HTR-8/SVneo (cell line): ENCODE results near the gene TSPAN2.

Source experiments
- DNase-seq: peaks from one replicate; pipeline ENCODE4 v3.0.0; 2011; ENCODE audit warnings: low spot score, mixed read lengths; ENCODE audit not compliant: insufficient read length
- FAIRE-seq: peaks from 2 replicates; lab custom pipeline; 2011; peaks lifted over from hg19 to GRCh38; lab: Jason Lieb, UNC

TSPAN2 gene

GRCh38 chr1:115077984-115078330 is 11.3 kb downstream of the TSPAN2 start:
- DNase-seq: no peak
- no peak for FAIRE-seq

GRCh38 chr1:115077286-115077983 is 11.9 kb downstream of the TSPAN2 start:
- FAIRE-seq (no peak), DNase-seq (no peak)

GRCh38 chr1:115076384-115076915 is 12.9 kb downstream of the TSPAN2 start:
- no peak for DNase-seq
- FAIRE-seq: no peak

DNA sequence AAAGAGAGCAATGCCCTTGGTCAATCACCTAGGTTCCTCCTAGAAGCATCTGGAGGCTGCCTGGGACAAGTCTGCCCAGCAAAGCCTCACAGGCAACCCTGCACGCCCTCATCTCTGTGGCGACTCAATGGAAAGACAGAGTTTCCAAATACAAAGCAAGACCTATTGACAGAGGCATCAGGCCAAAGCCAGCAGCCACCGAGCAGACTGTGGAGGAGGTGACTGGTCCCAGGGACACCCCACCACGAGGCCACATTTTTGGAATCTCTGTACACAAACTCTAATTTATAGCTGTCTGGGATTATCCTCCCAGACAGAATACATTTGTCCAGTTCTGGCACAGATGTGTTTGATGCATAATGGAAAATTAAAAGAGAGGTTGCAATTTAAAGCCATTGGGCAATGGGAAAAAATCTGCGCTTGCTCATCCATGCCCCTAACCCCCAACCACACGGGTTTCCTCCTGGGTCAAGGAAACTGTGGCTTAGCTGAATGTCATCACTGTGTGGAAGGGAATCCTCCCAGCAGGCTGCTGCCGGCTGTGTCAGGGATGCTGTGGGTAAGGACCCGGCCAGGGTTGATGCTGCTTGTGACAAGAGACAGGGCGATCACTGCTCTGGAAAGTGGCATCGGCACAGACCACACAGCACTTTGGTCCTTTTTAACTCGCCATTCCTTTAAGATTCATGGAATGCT is 14.3 kb downstream of the TSPAN2 start:
- DNase-seq: no peak
- no peak for FAIRE-seq

DNA sequence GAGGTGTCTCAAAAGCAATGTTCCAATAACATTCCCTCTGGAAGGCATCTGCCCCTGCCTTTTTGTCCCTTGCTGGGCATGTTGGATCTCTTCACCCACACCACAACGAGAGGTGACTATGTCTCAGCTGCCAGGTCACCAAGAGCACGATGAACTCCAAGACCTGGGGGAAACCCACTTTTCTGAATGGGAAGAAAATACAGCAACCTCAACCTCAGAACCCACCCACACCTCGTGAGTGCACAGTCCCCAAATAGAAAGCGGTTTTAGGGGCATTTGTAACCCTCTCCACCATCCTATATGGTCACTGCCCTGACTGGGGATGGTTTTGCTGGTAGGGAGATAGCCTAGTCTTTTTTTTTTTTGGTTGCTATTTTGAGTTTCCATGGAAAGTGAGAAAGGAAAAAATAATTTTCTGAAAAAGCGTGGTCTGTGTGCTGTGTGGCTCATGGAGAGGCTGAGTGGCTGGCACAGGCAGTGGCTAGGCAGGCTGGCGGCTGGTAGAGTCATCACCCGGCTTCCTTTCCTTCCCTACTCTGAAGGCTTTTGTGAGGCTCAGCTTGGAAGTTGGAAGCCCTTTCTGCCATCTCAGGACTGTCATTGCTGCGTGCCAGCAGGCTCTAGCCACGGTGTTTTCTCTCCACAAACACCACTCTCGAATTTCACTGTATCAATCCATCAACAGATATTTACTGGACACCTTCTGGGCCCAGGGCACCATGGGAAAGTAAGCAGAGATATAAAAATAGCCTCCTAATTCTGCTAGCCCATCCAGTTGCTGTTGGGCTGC is 15.8 kb downstream of the TSPAN2 start:
- DNase-seq: no peak
- FAIRE-seq: no peak

GRCh38 chr1:115071012-115071664 is 18.2 kb downstream of the TSPAN2 start:
- FAIRE-seq: no peak
- no peak for DNase-seq

DNA sequence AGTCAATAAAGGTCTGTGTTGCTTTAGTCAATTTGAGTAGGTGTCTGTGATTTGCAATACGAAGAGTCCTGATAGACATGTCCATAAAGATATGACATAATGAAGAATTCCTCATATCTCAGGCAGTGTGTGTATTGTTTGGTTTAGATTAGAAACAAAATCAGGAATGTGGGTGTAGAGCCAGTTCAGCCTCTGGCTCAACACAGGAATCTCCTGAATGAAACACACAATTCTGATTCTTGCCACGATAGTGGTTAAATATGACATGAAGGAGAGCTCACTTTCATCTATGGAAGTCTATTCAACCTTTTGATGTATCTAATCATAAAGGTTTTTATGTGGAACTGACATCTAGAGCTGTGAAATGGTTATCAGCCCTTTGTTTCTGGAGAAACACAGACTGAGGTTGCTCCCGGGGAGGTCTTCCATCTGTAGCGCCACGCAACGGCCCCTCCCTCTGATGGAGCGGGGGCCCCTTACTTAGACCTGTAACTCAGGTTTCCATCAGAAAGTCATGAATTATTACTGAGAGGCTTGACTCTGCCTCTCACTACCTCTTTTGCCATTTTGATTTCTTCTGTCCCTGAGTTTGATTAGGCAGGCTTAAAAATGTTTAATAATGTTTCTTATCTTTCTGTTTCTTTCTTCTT is 19.5 kb downstream of the TSPAN2 start:
- FAIRE-seq: no peak
- DNase-seq: no peak

GRCh38 chr1:115068826-115069585 is 20.3 kb downstream of the TSPAN2 start:
- FAIRE-seq (peak; percentile 9), DNase-seq (peak; percentile 24)

GRCh38 chr1:115067161-115067859 is 22.0 kb downstream of the TSPAN2 start:
- no peak for FAIRE-seq
- peak; percentile 18 for DNase-seq

- FAIRE-seq: no peak
- DNase-seq: no peak
These were observed 24.3 kb downstream of the TSPAN2 start for GRCh38 chr1:115065021-115065420.

- DNase-seq (no peak), FAIRE-seq (no peak)
These were observed 24.8 kb downstream of the TSPAN2 start for GRCh38 chr1:115064461-115064860.

DNA sequence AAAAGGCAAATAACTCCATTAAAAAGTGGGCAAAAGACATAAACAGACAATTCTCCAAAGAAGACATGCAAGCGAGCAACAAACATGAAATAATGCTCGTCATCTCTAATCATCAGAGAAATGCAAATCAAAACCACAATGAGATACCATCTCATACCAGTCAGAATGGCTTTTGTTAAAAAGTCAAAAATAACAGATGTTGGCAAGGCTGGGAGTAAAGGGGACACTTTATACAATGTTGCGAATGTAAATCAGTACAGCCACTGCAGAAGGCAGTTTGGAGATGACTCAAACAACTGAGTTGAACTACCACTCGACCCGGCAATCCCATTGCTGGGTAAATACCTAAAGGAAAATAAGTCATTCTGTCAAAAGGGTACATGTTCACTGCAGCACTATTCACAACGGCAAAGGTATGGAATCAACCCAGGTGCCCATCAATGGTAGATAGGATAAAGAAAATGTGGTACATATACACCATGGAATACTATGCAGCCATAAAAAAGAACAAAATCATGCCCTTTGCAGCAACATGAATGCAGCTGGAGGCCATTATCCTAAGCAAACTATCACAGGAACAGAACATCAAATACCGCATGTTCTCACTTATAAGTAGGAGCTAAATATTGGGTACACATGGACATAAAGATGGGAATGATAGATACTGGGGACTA is 25.9 kb downstream of the TSPAN2 start:
- DNase-seq (no peak), FAIRE-seq (no peak)

GRCh38 chr1:115062542-115063004 is 26.7 kb downstream of the TSPAN2 start:
- FAIRE-seq: no peak
- DNase-seq: peak; percentile 62

GRCh38 chr1:115060501-115060900 is 28.8 kb downstream of the TSPAN2 start:
- FAIRE-seq (no peak), DNase-seq (no peak)

DNA sequence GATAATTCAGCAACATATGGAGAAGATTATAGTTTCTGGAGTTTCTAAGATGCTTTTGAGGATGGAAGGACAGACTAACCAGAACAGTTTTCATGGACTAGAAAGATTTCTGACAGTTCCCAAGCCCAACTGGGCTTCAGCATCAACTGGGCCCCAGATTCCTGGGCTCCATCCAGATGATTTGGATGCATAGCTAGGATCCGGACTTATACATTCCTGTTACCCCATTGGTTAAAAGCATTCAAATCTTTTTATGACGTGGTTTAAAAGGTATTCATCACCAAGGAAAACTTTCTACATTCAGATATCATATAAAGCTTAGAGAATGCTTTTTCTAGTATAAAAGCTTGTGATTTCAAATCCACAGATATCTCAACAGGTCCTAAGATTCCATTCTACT is 30.0 kb downstream of the TSPAN2 start:
- no peak for FAIRE-seq

DNA sequence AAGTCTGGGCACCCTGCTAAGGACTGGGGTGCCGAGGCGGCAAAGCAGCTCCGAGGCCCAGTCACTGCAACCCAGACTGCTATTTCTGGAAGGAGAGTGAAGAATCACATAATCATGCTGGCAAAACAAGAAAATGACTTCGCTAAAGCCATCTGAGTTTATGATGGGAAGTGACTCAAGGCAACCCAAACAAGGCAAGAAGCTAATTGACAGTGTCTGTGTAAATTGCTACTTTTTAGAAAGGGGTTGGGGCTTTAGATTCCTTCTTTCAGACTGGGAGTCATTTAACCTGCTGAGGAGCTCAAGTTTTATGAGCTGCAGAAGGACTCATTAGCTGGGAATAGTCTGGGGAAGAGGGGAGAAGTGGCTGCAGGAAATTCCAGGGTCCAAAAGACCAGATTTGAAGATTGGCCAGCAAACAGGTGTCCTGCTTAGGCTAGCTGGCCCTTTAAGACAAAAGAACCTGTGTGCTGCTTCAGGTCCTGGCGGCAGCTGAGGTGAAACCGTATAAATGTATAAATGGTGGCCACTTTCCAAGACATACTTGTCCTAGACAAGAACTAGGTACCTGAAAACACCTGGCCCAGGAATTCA is 31.5 kb downstream of the TSPAN2 start:
- no peak for DNase-seq
- no peak for FAIRE-seq

More for the DNA sequence above, 30.0 kb downstream of the TSPAN2 start:
- no peak for DNase-seq

GRCh38 chr1:115056395-115056798 is 32.9 kb downstream of the TSPAN2 start:
- peak; percentile 46 for DNase-seq
- no peak for FAIRE-seq
